HEK293 (cell line): ENCODE data around the gene SMCP.

Experiments
- CTCF ChIA-PET: fragments of 350-600 bp; formaldehyde crosslinking; extraction: SDS; loops from one replicate; lab custom pipeline; 2021; ENCODE audit warnings: antibody characterized with exemption; lab: Yijun Ruan, JAX
- POLR2A ChIA-PET: fragments of 300-600 bp; formaldehyde crosslinking; extraction: SDS; loops from one replicate; lab custom pipeline; 2020; ENCODE audit warnings: antibody characterized with exemption, inconsistent platforms; lab: Yijun Ruan, JAX
- H3K27ac ChIP-seq: fragments of 200-500 bp; sonication (Bioruptor generic); 2 replicates; pipeline ENCODE4 v1.5.1; 2014; ENCODE audit warnings: low read depth, low read length, control low read depth, inconsistent platforms; ENCODE audit errors: extremely low read depth
- H3K36me3 ChIP-seq, 2 experiments: fragments of 200-500 bp in 1 of 2; sonication (Bioruptor generic) in 1 of 2; 1 replicate in 1 of 2; 2 replicates in 1 of 2; pipeline ENCODE4 v1.5.1; 2014 to 2017; ENCODE audit warnings: inconsistent platforms in 2 of 2, low read length in 2 of 2; ENCODE audit not compliant: control insufficient read depth in 2 of 2, insufficient read depth in 1 of 2
- H3K4me1 ChIP-seq: fragments of 200-500 bp; sonication (Bioruptor generic); 2 replicates; pipeline ENCODE4 v1.5.1; 2014; ENCODE audit warnings: mild to moderate bottlenecking, low read length, inconsistent platforms; ENCODE audit not compliant: control insufficient read depth, insufficient read depth
- H3K4me3 ChIP-seq: 2 replicates; pipeline ENCODE4 v1.5.1; 2011; ENCODE audit warnings: low read depth, mild to moderate bottlenecking, control low read depth, low read length, moderate library complexity
- H3K9me3 ChIP-seq: fragments of 200-500 bp; sonication (Bioruptor generic); 2 replicates; pipeline ENCODE4 v1.5.1; 2014; ENCODE audit warnings: low read depth, low read length, inconsistent platforms; ENCODE audit not compliant: control insufficient read depth, insufficient read depth
- ATF2 ChIP-seq: fragments of 450-650 bp; formaldehyde crosslinking; IDR thresholded peaks from 2 replicates; pipeline ENCODE4 v1.5.1; 2016; ENCODE audit warnings: missing biosample characterization, missing genetic modification characterization, low read depth
- BCL11B ChIP-seq: fragments of 450-650 bp; formaldehyde crosslinking; IDR thresholded peaks from 2 replicates; pipeline ENCODE4 v1.5.1; 2016; ENCODE audit warnings: low read depth, missing biosample characterization, missing genetic modification characterization
- GLI2 ChIP-seq: fragments of 450-650 bp; formaldehyde crosslinking; IDR thresholded peaks from 2 replicates; pipeline ENCODE4; 2017; ENCODE audit warnings: missing biosample characterization, missing genetic modification characterization, low read depth, borderline replicate concordance
- IKZF3 ChIP-seq: fragments of 450-650 bp; IDR thresholded peaks from 2 replicates; pipeline ENCODE4 v1.5.0; 2018; ENCODE audit warnings: missing biosample characterization, mild to moderate bottlenecking, missing genetic modification characterization, moderate library complexity
- KLF16 ChIP-seq: fragments of 450-650 bp; formaldehyde crosslinking; IDR thresholded peaks from 2 replicates; pipeline ENCODE4 v1.5.1; 2017; ENCODE audit warnings: missing biosample characterization, missing genetic modification characterization
- TRIM28 ChIP-seq: IDR thresholded peaks from 2 replicates; pipeline ENCODE4 v1.6.1; 2011; ENCODE audit warnings: low read length, control low read depth, borderline replicate concordance
- ZBTB48 ChIP-seq: fragments of 450-650 bp; formaldehyde crosslinking; IDR thresholded peaks from 2 replicates; pipeline ENCODE4 v1.5.1; 2016; ENCODE audit warnings: missing biosample characterization, missing genetic modification characterization
- ZFP3 ChIP-seq: fragments of 450-650 bp; formaldehyde crosslinking; IDR thresholded peaks from 2 replicates; pipeline ENCODE4 v1.5.1; 2016; ENCODE audit warnings: low read depth, missing biosample characterization, missing genetic modification characterization
- ZNF132 ChIP-seq: fragments of 450-650 bp; formaldehyde crosslinking; IDR thresholded peaks from 2 replicates; pipeline ENCODE4 v1.5.1; 2017; ENCODE audit warnings: missing biosample characterization, missing genetic modification characterization, borderline replicate concordance
- ZNF266 ChIP-seq: fragments of 450-650 bp; formaldehyde crosslinking; IDR thresholded peaks from 2 replicates; pipeline ENCODE4 v1.5.1; 2016; ENCODE audit warnings: missing biosample characterization, missing genetic modification characterization, low read depth
- ZNF274 ChIP-seq, 2 experiments: fragments of 200-500 bp in 1 of 2; fragments of 450-650 bp in 1 of 2; sonication (Bioruptor generic) in 1 of 2; formaldehyde crosslinking in 1 of 2; IDR thresholded peaks; 2 replicates each; pipeline versions ENCODE4 v1.5.1 to v1.6.1; 2014 to 2016; ENCODE audit warnings: borderline replicate concordance in 1 of 2, inconsistent platforms in 1 of 2, low read length in 1 of 2, missing biosample characterization in 1 of 2, missing genetic modification characterization in 1 of 2
- ZNF302 ChIP-seq: fragments of 450-650 bp; formaldehyde crosslinking; IDR thresholded peaks from 2 replicates; pipeline ENCODE4 v1.5.1; 2016; ENCODE audit warnings: missing biosample characterization, missing genetic modification characterization, low read depth
- ZNF324 ChIP-seq: fragments of 450-650 bp; formaldehyde crosslinking; IDR thresholded peaks from 2 replicates; pipeline ENCODE4 v1.5.1; 2016; ENCODE audit warnings: missing biosample characterization, missing genetic modification characterization
- ZNF404 ChIP-seq: fragments of 450-650 bp; formaldehyde crosslinking; IDR thresholded peaks from 2 replicates; pipeline ENCODE4 v1.5.1; 2017; ENCODE audit warnings: missing biosample characterization, missing genetic modification characterization
- ZNF473 ChIP-seq: fragments of 450-650 bp; formaldehyde crosslinking; IDR thresholded peaks from 2 replicates; pipeline ENCODE4 v1.5.1; 2017; ENCODE audit warnings: missing biosample characterization, missing genetic modification characterization
- ZNF585B ChIP-seq: fragments of 450-650 bp; formaldehyde crosslinking; IDR thresholded peaks from 2 replicates; pipeline ENCODE4 v1.5.1; 2016; ENCODE audit warnings: missing biosample characterization, missing genetic modification characterization
- ZNF624 ChIP-seq: fragments of 450-650 bp; formaldehyde crosslinking; IDR thresholded peaks from 2 replicates; pipeline ENCODE4 v1.5.1; 2017; ENCODE audit warnings: missing biosample characterization, missing genetic modification characterization
- ZNF768 ChIP-seq: fragments of 450-650 bp; formaldehyde crosslinking; IDR thresholded peaks from 2 replicates; pipeline ENCODE4 v1.5.1; 2018; ENCODE audit warnings: missing biosample characterization, mild to moderate bottlenecking, missing genetic modification characterization
- ZNF776 ChIP-seq: fragments of 450-650 bp; formaldehyde crosslinking; IDR thresholded peaks from 2 replicates; pipeline ENCODE4 v1.5.0; 2017; ENCODE audit warnings: missing biosample characterization, missing genetic modification characterization, borderline replicate concordance
- ZNF791 ChIP-seq: fragments of 450-650 bp; formaldehyde crosslinking; IDR thresholded peaks from 2 replicates; pipeline ENCODE4 v1.5.1; 2016; ENCODE audit warnings: missing biosample characterization, missing genetic modification characterization
- TF ChIP-seq, protein P1 (sequence below): fragments of 450-650 bp; formaldehyde crosslinking; IDR thresholded peaks from 2 replicates; pipeline ENCODE4 v1.5.0; 2017; ENCODE audit warnings: missing biosample characterization, missing genetic modification characterization, borderline replicate concordance
- TF ChIP-seq, protein P2 (sequence below): fragments of 450-650 bp; formaldehyde crosslinking; IDR thresholded peaks from 2 replicates; pipeline ENCODE4 v1.5.1; 2017; ENCODE audit warnings: missing biosample characterization, missing genetic modification characterization

Gene SMCP

DNA sequence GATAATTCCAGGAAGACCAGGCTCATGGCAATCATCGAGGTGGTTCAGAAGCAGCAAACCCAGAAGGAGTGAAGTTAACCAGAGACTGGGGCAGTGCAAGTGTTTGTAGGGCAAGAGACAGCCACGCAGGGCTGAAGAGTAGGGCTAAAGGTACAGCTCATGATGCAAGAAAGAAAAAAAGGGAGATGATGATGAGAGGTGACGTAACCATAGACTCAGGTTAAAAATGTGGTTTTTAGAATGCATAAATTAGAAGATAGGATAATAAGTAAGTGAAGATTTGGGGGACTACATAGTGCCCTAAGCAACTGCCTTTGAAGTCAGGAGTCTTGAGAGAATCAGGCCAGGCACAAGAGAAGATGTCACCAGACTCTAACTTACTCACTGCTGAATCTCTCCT is 18.0 kb upstream of the SMCP start:
- Histone ChIP-seq H3K9me3 (no peaks in the 10 kb centered on the region), H3K36me3 (no peaks in the 10 kb centered on the region), H3K27ac (no peak overlapping the region), H3K4me3 (no peak overlapping the region), H3K4me1 (no peaks in the 10 kb centered on the region)
- POLR2A ChIA-PET: no interaction called here
- CTCF ChIA-PET: interaction anchor here (0.6 to 1.4 kb wide), 3 partner anchors 10 to 80 kb away, joined by 3 to 7 read pairs (median 4); partner anchors contain the start of gene SMCP
- TF ChIP-seq ATF2 (tag by site-specific recombination) (peak; percentile 49; the same call in 1 of the 2 replicates), ZNF473 (tag by site-specific recombination) (no peak), KLF16 (no peak), ZNF768 (tag by site-specific recombination) (no peak), ZNF132 (tag by site-specific recombination) (no peak)

DNA sequence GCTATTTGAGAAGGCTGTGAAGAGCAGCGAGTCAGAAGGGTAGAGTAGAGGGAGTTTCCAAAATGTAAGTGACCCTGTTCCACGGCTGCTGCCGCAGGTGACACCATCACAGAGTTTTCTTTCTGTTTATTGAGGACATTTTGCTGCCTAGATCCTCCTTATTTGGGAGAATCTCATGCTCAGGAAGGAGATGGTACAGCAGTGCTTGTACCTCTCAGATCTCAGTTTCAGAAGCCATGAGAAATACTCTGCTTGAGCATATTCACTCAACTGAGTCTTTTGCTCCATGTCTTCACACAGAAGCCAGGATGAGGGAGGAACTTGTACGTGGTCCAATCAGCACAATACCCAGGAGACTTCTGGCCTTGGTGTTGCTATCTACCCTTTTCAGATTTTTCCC is 16.7 kb upstream of the SMCP start:
- Histone ChIP-seq H3K9me3 (no peaks in the 10 kb centered on the region), H3K36me3 (no peaks in the 10 kb centered on the region), H3K27ac (no peak overlapping the region), H3K4me3 (no peak overlapping the region), H3K4me1 (no peaks in the 10 kb centered on the region)
- no peak for TF ChIP-seq ZNF776 (tag by site-specific recombination)
- TF ChIP-seq, protein P1, sequence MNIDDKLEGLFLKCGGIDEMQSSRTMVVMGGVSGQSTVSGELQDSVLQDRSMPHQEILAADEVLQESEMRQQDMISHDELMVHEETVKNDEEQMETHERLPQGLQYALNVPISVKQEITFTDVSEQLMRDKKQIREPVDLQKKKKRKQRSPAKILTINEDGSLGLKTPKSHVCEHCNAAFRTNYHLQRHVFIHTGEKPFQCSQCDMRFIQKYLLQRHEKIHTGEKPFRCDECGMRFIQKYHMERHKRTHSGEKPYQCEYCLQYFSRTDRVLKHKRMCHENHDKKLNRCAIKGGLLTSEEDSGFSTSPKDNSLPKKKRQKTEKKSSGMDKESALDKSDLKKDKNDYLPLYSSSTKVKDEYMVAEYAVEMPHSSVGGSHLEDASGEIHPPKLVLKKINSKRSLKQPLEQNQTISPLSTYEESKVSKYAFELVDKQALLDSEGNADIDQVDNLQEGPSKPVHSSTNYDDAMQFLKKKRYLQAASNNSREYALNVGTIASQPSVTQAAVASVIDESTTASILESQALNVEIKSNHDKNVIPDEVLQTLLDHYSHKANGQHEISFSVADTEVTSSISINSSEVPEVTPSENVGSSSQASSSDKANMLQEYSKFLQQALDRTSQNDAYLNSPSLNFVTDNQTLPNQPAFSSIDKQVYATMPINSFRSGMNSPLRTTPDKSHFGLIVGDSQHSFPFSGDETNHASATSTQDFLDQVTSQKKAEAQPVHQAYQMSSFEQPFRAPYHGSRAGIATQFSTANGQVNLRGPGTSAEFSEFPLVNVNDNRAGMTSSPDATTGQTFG: no peak
- ChIA-PET POLR2A (no interaction called here), CTCF (interaction anchor here (1.4 kb wide), 2 partner anchors 9 to 17 kb away, joined by 4 to 7 read pairs; partner anchors contain the start of gene SMCP)

- no peak overlapping the region for H3K27ac ChIP-seq
- no peak overlapping the region for H3K4me3 ChIP-seq
- H3K36me3 ChIP-seq: no peaks in the 10 kb centered on the region
- ChIA-PET CTCF (interaction anchor here (0.8 kb wide), 1 partner anchor 356 kb away, joined by 4 read pairs; no protein-coding TSS in a partner anchor), POLR2A (no interaction called here)
- H3K4me1 ChIP-seq: no peaks in the 10 kb centered on the region
- TF ChIP-seq ZNF266 (tag by site-specific recombination): no peak
- TF ChIP-seq, protein P2, sequence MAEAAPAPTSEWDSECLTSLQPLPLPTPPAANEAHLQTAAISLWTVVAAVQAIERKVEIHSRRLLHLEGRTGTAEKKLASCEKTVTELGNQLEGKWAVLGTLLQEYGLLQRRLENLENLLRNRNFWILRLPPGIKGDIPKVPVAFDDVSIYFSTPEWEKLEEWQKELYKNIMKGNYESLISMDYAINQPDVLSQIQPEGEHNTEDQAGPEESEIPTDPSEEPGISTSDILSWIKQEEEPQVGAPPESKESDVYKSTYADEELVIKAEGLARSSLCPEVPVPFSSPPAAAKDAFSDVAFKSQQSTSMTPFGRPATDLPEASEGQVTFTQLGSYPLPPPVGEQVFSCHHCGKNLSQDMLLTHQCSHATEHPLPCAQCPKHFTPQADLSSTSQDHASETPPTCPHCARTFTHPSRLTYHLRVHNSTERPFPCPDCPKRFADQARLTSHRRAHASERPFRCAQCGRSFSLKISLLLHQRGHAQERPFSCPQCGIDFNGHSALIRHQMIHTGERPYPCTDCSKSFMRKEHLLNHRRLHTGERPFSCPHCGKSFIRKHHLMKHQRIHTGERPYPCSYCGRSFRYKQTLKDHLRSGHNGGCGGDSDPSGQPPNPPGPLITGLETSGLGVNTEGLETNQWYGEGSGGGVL (tag by site-specific recombination): no peak
- TF ChIP-seq BCL11B (tag by site-specific recombination): no peak
- TF ChIP-seq ZNF473 (tag by site-specific recombination): no peak
- TF ChIP-seq ZNF404 (tag by site-specific recombination): no peak
- TF ChIP-seq ZNF274 (IDR thresholded peaks at IDR 0.05; ENCODE audit: low read length): no peak
- TF ChIP-seq ZNF274 (tag by site-specific recombination; IDR thresholded peaks at IDR 0.05; ENCODE audit: borderline replicate concordance): no peak
- no peak for TF ChIP-seq TRIM28
- TF ChIP-seq ZNF324 (tag by site-specific recombination): no peak
- TF ChIP-seq IKZF3 (tag by site-specific recombination): no peak
- no peak for TF ChIP-seq ZNF624 (tag by site-specific recombination)
- TF ChIP-seq GLI2 (tag by site-specific recombination): no peak
- no peak for TF ChIP-seq ZFP3 (tag by site-specific recombination)
- no peak for TF ChIP-seq ZNF585B (tag by site-specific recombination)
- no peak for TF ChIP-seq ZNF302 (tag by site-specific recombination)
- no peak for TF ChIP-seq ZNF791 (tag by site-specific recombination)
- TF ChIP-seq ZBTB48: no peak
- no peaks in the 10 kb centered on the region for H3K9me3 ChIP-seq
Measured at GRCh38 chr1:152864443-152864842, 13.7 kb upstream of the SMCP start.
